ENCODE measurements around the gene CSNK1E. TPM values are rescaled to one million over a fixed set of nuclear protein-coding genes. Genes with fewer than 3 reads are reported as not detected.

The CSNK1E gene
- total RNA-seq, 1 experiment from 2014 or later = 196 TPM

DNA sequence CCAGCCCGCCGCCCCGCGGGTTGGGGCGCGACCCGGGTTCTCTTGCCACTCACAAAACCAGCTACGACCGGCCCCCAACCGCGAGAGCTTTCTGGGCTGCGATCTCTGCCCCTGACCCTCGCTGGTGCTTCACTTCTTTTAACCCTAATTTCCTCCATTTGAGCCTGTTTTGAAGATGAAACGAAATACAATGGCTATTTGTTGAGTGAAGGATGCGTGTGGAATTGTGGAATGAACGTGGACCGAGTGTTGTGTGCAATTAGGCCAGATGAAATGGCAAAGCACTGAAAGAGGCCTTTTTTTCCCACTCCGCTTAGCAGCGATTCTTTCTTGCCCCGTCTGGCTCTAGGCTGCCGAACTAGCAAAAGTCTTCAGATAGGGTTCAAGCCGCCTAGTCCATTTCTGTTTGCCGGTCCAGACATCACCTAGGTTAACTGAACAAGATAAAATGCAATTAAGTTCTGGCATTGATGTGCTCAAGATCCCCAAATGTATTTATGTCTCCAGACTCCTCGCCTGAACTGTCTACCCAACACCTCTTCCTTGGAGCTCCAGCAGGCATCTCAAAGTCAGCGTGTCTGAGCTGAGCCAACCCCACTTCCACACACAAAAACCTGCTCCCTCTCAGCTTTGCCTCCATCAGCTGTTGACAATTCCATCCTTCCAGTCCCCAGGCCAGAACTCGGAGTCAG is 44.0 kb downstream of the CSNK1E start:
- no peak for TF ChIP-seq EZH2 (IDR thresholded peaks at IDR 0.05; ENCODE audit: borderline replicate concordance, low read depth, low read length, poor library complexity, severe bottlenecking)
- TF ChIP-seq, protein P1, sequence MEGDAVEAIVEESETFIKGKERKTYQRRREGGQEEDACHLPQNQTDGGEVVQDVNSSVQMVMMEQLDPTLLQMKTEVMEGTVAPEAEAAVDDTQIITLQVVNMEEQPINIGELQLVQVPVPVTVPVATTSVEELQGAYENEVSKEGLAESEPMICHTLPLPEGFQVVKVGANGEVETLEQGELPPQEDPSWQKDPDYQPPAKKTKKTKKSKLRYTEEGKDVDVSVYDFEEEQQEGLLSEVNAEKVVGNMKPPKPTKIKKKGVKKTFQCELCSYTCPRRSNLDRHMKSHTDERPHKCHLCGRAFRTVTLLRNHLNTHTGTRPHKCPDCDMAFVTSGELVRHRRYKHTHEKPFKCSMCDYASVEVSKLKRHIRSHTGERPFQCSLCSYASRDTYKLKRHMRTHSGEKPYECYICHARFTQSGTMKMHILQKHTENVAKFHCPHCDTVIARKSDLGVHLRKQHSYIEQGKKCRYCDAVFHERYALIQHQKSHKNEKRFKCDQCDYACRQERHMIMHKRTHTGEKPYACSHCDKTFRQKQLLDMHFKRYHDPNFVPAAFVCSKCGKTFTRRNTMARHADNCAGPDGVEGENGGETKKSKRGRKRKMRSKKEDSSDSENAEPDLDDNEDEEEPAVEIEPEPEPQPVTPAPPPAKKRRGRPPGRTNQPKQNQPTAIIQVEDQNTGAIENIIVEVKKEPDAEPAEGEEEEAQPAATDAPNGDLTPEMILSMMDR (conservative IDR thresholded peaks at IDR 0.05; ENCODE audit: low read depth, low read length) = no peak
- intact Hi-C loops (cut with micrococcal nuclease; ENCODE audit: unreplicated experiment) = no loop called here
- ChIA-PET CTCF (no interaction called here), POLR2A (ENCODE audit: low non-redundant PET) (no interaction called here)
- no peak for DNase-seq (ENCODE audit: low spot score)
- peaks cover 8% of the 10 kb centered on the region for H3K4me1 ChIP-seq (ENCODE audit: insufficient read depth, low read length, poor library complexity, severe bottlenecking)
- H3K27ac ChIP-seq (ENCODE audit: low read depth, low read length, poor library complexity, severe bottlenecking) = peak overlapping the region; percentile 90
- no TSS peak for BruUV-seq (replicated peaks)
- no peaks in the 10 kb centered on the region for H3K27me3 ChIP-seq (replicated peaks; ENCODE audit: insufficient read depth, low read depth, low read length, poor library complexity)
- H3K9me3 ChIP-seq (ENCODE audit: low read depth, low read length, poor library complexity, severe bottlenecking) = no peaks in the 10 kb centered on the region
- H3K4me3 ChIP-seq (ENCODE audit: low read depth, low read length, poor library complexity, severe bottlenecking) = peak overlapping the region; percentile 96
- no peaks in the 10 kb centered on the region for H3K36me3 ChIP-seq (ENCODE audit: insufficient read depth, low read length, poor library complexity, severe bottlenecking)

DNA sequence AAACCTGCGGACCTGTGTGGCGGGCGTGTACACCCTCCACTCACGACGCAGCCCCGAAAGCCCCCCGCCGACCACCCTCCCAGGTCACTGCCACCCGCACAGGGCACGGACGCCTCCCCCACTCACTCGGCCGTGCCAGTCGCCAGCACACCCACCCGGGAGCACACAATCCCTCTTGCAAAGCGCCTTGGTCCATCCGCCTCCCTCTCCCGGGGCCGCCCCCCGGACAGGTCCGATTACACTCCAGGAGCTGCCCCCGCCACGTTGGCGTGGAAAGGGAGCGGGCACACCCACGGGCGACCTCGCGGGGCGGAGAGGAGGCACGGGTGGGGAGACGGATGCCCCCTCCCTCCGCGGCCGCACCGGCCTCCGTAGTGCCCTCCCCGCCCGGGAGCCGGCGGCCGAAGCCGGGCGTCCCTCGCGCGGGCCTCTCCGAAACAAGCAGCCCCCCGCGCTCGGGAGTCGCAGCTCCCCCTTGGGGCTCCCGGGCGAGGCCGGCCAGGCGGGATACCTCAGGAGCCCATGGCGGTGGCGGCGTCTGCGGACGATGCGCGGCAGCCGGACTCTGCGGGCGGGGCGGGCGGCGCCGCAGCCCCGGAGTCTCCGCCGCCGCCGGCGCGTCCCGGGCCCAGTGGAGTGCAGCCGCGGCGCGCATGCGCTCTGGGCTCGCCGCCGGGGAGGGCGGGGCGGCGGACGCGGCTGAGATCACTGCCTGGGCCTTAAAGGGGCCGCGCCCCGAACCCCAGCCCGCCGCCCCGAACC is 44.7 kb downstream of the CSNK1E start, which contains the start of gene TMEM184B:
Gene TMEM184B (minus strand): TSS at position 638 of the 762 bp plus-strand sequence. CDS start 25,049 bp downstream, outside the sequence.
- Histone ChIP-seq H3K4me1 (ENCODE audit: insufficient read depth, low read length, poor library complexity, severe bottlenecking) (peaks cover 8% of the 10 kb centered on the region), H3K27ac (ENCODE audit: low read depth, low read length, poor library complexity, severe bottlenecking) (peak within 1 kb of the TSS; percentile 90), H3K4me3 (ENCODE audit: low read depth, low read length, poor library complexity, severe bottlenecking) (peak within 1 kb of the TSS; percentile 96), H3K27me3 (replicated peaks; ENCODE audit: insufficient read depth, low read depth, low read length, poor library complexity) (no peaks in the 10 kb centered on the region), H3K9me3 (ENCODE audit: low read depth, low read length, poor library complexity, severe bottlenecking) (no peaks in the 10 kb centered on the region), H3K36me3 (ENCODE audit: insufficient read depth, low read length, poor library complexity, severe bottlenecking) (no peaks in the 10 kb centered on the region)
- CTCF ChIA-PET = no interaction called here
- no TSS peak for BruUV-seq (replicated peaks)
- POLR2A ChIA-PET (ENCODE audit: low non-redundant PET) = interaction anchor here (0.5 kb wide), 1 partner anchor 14 kb away, joined by 6 read pairs; no protein-coding TSS in a partner anchor
- intact Hi-C loops (cut with micrococcal nuclease; ENCODE audit: unreplicated experiment) = no loop called here
- DNase-seq (ENCODE audit: low spot score) = peak; percentile 81
- TF ChIP-seq, protein P1 (conservative IDR thresholded peaks at IDR 0.05; ENCODE audit: low read depth, low read length) = no peak
- no peak for TF ChIP-seq EZH2 (IDR thresholded peaks at IDR 0.05; ENCODE audit: borderline replicate concordance, low read depth, low read length, poor library complexity, severe bottlenecking)

DNA sequence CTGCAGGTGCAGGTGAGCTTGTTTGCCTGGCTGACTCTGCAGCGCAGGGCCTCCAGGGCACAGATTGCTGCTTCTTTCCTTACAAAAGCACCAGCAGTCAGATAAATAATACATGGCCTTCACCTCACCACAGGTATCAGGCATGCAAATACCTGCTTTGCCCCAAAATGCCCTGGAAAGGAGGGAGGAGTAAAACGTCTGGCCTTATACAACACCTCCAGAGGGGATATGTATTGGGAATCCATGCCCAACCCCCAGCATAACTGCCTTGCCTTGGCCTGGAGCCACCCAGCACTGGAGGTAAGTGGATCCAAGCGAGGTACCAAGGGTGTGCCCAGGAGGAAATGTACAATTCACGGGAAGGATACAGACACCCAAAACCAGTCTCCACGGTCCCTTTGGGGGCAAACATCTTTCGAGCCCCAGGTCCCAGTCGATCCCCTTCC is 45.3 kb downstream of the CSNK1E start:
- no peak for DNase-seq (ENCODE audit: low spot score)
- Histone ChIP-seq H3K27me3 (replicated peaks; ENCODE audit: insufficient read depth, low read depth, low read length, poor library complexity) (no peaks in the 10 kb centered on the region), H3K4me3 (ENCODE audit: low read depth, low read length, poor library complexity, severe bottlenecking) (peak overlapping the region; percentile 96), H3K27ac (ENCODE audit: low read depth, low read length, poor library complexity, severe bottlenecking) (peak overlapping the region; percentile 90), H3K36me3 (ENCODE audit: insufficient read depth, low read length, poor library complexity, severe bottlenecking) (no peaks in the 10 kb centered on the region), H3K9me3 (ENCODE audit: low read depth, low read length, poor library complexity, severe bottlenecking) (no peaks in the 10 kb centered on the region), H3K4me1 (ENCODE audit: insufficient read depth, low read length, poor library complexity, severe bottlenecking) (peaks cover 8% of the 10 kb centered on the region)
- POLR2A ChIA-PET (ENCODE audit: low non-redundant PET) = no interaction called here
- CTCF ChIA-PET = no interaction called here
- intact Hi-C loops (cut with micrococcal nuclease; ENCODE audit: unreplicated experiment) = no loop called here
- BruUV-seq (replicated peaks) = no TSS peak
- no peak for TF ChIP-seq EZH2 (IDR thresholded peaks at IDR 0.05; ENCODE audit: borderline replicate concordance, low read depth, low read length, poor library complexity, severe bottlenecking)
- TF ChIP-seq, protein P1 (conservative IDR thresholded peaks at IDR 0.05; ENCODE audit: low read depth, low read length) = no peak
